Measurements from ENCODE around the gene STIP1.

Gene STIP1

DNA sequence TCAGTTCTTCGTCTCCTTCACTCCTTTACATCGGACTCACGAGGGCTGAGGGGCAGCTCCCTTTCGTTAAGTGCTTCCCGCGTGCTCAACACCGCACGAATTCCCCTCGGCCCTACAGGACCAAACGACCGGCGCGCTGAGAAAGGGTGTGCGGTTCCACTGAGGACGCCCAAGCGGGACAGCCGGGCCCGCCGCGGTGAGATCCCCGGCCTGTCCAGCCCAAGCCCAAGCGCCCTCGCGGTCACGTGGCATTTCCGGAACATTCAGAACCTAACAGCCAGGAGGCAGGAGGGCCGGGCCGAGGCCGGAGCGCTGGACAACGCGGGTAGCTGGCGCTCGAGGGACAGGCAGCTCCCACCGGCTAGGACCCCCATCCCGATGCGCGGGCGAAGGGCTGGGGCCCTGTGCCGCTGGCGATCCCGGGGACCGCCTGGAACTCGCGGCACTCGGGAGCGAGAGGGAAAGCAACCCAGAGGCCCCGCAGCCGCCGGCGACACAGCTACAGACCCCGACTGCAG lies 737 bp upstream of the STIP1 start:
- Histone ChIP-seq H3K27ac (peak overlapping the region; percentile 64 to 96), H3K4me3 (peak overlapping the region; percentile 80)
- DNase-seq (ENCODE audit: low spot score), result peak; percentile 97
- TF ChIP-seq, protein P1, sequence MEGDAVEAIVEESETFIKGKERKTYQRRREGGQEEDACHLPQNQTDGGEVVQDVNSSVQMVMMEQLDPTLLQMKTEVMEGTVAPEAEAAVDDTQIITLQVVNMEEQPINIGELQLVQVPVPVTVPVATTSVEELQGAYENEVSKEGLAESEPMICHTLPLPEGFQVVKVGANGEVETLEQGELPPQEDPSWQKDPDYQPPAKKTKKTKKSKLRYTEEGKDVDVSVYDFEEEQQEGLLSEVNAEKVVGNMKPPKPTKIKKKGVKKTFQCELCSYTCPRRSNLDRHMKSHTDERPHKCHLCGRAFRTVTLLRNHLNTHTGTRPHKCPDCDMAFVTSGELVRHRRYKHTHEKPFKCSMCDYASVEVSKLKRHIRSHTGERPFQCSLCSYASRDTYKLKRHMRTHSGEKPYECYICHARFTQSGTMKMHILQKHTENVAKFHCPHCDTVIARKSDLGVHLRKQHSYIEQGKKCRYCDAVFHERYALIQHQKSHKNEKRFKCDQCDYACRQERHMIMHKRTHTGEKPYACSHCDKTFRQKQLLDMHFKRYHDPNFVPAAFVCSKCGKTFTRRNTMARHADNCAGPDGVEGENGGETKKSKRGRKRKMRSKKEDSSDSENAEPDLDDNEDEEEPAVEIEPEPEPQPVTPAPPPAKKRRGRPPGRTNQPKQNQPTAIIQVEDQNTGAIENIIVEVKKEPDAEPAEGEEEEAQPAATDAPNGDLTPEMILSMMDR (IDR thresholded peaks at IDR 0.05), result no peak

DNA sequence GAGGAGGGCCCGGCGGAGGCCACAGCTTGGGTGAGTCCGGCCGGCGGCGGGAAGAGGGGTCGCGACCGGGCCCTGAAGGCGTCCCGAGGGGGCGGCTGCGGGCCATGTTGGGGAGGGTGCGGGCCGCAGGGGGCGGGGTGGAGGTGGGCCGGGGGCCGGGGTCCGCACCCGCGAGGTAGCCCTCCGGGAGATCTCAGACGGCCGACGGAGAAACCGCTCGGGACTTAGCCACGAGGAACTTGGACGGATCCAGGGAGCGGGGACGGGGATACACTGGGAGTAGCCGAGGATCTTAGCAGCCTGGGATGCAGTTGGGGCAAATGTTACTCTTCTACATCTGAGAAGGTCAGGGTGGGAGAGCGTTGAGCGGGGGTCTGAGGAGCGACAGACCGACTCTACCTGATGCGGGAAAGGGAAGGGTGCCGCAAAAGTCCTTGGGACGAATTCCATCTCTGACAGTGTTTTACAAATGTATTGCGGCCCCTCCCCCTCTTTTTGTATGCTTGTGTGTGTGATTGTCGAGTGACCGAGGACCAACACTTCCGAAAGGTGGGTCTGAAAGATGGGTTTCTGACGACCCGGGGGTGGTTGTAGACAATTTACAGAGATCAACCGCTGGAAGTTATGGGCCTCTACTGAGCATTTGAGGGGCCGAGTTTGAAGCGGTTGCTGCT lies 658 bp downstream of the STIP1 start:
- no peak for DNase-seq (ENCODE audit: low spot score)
- H3K27ac ChIP-seq, result peak overlapping the region; percentile 79 to 90
- TF ChIP-seq, protein P1 (IDR thresholded peaks at IDR 0.05), result no peak
- H3K4me3 ChIP-seq, result no peak overlapping the region

DNA sequence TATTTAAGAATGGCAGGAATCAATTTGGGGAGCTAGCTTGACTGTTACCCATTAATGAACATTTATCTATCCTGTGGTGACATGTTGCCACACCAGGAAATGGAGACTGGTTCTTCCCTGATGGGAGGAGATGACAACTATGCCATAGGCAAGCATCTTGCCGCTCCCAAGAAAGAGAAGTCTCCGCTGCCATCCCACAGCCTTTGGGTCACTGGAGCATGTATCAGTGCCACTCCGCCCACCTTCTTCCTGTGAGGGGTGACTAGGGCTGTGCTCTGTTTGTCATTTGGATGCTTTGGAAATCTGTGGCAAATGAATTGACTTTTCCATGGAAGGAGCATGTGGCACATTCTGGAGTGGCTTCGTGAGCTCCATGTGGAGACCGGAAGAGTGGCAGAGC lies 6.5 kb downstream of the STIP1 start:
- no peak overlapping the region for H3K4me3 ChIP-seq
- DNase-seq (ENCODE audit: low spot score), result no peak
- TF ChIP-seq, protein P1 (IDR thresholded peaks at IDR 0.05), result no peak
- no peak overlapping the region for H3K27ac ChIP-seq

DNA sequence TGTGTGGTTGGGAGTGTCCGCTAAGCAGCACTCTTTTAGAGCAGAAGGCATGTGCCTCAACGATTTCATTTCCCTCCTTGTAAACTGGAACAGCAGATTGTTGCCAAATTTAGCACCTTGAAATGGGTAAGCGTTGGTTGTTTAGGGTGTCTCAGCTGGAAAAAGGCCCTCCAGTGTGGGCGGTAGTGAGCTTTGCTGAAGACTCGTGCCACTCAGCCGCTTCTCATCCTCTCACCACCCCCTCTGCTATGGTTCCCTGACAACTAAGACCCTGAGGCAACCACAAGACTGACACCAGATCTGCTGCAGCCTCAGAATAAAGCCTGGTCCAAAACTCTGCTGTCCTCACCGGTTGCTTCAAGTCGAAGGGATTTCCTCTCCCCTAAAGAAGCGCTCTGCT lies 10.7 kb downstream of the STIP1 start:
- H3K4me3 ChIP-seq, result no peak overlapping the region
- TF ChIP-seq, protein P1 (IDR thresholded peaks at IDR 0.05), result no peak
- no peak for DNase-seq (ENCODE audit: low spot score)
- no peak overlapping the region for H3K27ac ChIP-seq

DNA sequence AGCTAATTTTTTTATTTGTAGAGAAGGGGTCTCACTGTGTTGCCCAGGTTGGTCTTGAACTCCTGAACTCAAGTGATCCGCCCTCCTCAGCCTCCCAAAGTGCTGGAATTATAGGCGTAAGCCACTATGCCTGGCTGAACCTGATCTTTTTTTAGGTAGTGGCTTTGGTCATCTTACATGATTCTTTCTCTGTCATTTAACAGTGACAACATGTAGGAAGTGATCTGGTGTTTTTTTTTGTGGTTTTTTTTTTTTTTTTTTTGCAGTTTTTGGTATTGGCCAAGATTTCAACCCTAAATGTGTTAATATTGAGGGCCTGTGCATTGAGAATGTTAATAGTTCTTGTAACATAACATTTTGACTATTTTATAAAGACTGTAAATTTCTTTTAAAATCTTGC lies 12.5 kb downstream of the STIP1 start:
- DNase-seq (ENCODE audit: low spot score), result no peak
- Histone ChIP-seq H3K27ac (no peak overlapping the region), H3K4me3 (no peak overlapping the region)
- TF ChIP-seq, protein P1 (IDR thresholded peaks at IDR 0.05), result no peak

DNA sequence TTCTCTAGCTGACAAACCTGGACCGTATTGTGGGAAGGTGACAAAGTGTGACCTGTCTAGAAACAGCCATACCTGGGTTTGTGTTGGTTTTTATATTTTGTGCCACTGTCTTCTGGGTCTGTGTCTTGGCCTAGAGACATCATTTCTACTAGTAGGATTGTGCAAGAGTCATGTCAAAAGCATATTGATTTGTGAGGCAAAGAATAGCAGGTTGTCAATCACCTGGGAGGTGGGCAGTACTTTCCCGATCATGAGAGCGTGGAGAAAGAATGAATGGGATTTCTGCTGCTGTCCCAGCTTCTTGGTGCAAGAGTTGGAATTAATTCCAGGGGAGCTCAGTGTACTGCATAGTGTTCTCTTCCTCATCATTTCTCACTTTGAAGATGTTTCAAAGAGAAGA lies 15.6 kb downstream of the STIP1 start:
- H3K4me3 ChIP-seq, result no peak overlapping the region

More for the DNA sequence above, 15.6 kb downstream of the STIP1 start:
- no peak overlapping the region for H3K27ac ChIP-seq
- TF ChIP-seq, protein P1 (IDR thresholded peaks at IDR 0.05), result no peak
- no peak for DNase-seq (ENCODE audit: low spot score)

Measured in coronary artery (tissue), 2 donors.